Stomach (tissue), 4 donors: Measurements from ENCODE around the gene SERINC5.

Experiments used
- CTCF ChIP-seq, 7 experiments: fragments of 450-650 bp in 4 of 7; fragments of 200-600 bp in 3 of 7; sonication (generic) in 3 of 7; IDR thresholded peaks; one replicate each; pipeline ENCODE4 v1.5.1; 2016 to 2019; ENCODE audit warnings: antibody characterized with exemption in 7 of 7, control low read depth in 2 of 7, mild to moderate bottlenecking in 1 of 7
- EP300 ChIP-seq: sonication (generic); formaldehyde crosslinking; IDR thresholded peaks from one replicate; pipeline ENCODE4 v1.6.1; 2017; ENCODE audit warnings: antibody characterized with exemption
- POLR2A ChIP-seq, 4 donors: fragments of 450-650 bp; IDR thresholded peaks; one replicate each; pipeline ENCODE4 v1.6.1; 2016; ENCODE audit warnings: antibody characterized with exemption in 4 of 4, control low read depth in 2 of 4, mild to moderate bottlenecking in 1 of 4, moderate library complexity in 1 of 4
- POLR2AphosphoS5 ChIP-seq, 3 donors: sonication (generic); formaldehyde crosslinking; IDR thresholded peaks; one replicate each; pipeline ENCODE4 v1.6.1; 2016; ENCODE audit warnings: antibody characterized with exemption in 3 of 3

- TF ChIP-seq CTCF (IDR thresholded peaks at IDR 0.05) (no peak), POLR2AphosphoS5 (IDR thresholded peaks at IDR 0.05) (no peak), POLR2A (IDR thresholded peaks at IDR 0.05) (no peak), EP300 (no peak)
These were observed 30.5 kb downstream of the SERINC5 start for GRCh38 chr5:80225189-80225933.
